MCF 10A (cell line): ENCODE measurements around the gene ITK. TPM values are rescaled to one million over a fixed set of nuclear protein-coding genes. Genes with fewer than 3 reads are reported as not detected.
A peak's percentile ranks its signal among the peaks of the same experiment; 100 is the strongest.
"Not testable (repeated sequence)": the region's sequence is repeated elsewhere in the genome, so short reads cannot be mapped to it uniquely, and the experiment has no call there.

Source experiments
- BruUV-seq: library from RNA; stranded (reverse); fragments of 400-500 nt; replicated peaks from 2 replicates; lab custom pipeline; 2021; lab: Mats Ljungman, UMichigan
- CTCF ChIA-PET: fragments of 300-600 bp; sonication (Branson Sonifier 250); formaldehyde crosslinking; extraction: SDS; loops from one replicate; lab custom pipeline; 2021; ENCODE audit warnings: antibody characterized with exemption, inconsistent platforms; lab: Yijun Ruan, JAX
- POLR2A ChIA-PET: fragments of 300-600, 350-650 bp; sonication (Branson Sonifier 250); formaldehyde crosslinking; extraction: SDS; loops from one replicate; lab custom pipeline; 2020; ENCODE audit warnings: antibody characterized with exemption, inconsistent platforms; lab: Yijun Ruan, JAX
- DNase-seq: peaks from one replicate; pipeline ENCODE4 v3.0.0-alpha.2; 2018; ENCODE audit not compliant: unreplicated experiment
- H3K27ac Mint-ChIP-seq: one replicate; pipeline ENCODE4 v1.8.0; 2022; ENCODE audit warnings: mild to moderate bottlenecking, low read depth, mixed read lengths; ENCODE audit not compliant: unreplicated experiment
- H3K27me3 Mint-ChIP-seq: one replicate; pipeline ENCODE4 v1.8.0; 2022; ENCODE audit warnings: mixed read lengths; ENCODE audit not compliant: insufficient read depth, unreplicated experiment
- H3K36me3 Mint-ChIP-seq: one replicate; pipeline ENCODE4 v1.8.0; 2022; ENCODE audit warnings: mild to moderate bottlenecking, moderate library complexity, mixed read lengths; ENCODE audit not compliant: insufficient read depth, unreplicated experiment
- H3K4me1 Mint-ChIP-seq: one replicate; pipeline ENCODE4 v1.8.0; 2022; ENCODE audit warnings: mixed read lengths; ENCODE audit not compliant: insufficient read depth, unreplicated experiment
- H3K4me3 Mint-ChIP-seq: one replicate; pipeline ENCODE4 v1.8.0; 2022; ENCODE audit warnings: mild to moderate bottlenecking, moderate library complexity, mixed read lengths; ENCODE audit not compliant: unreplicated experiment
- H3K9me3 Mint-ChIP-seq: one replicate; pipeline ENCODE4 v1.8.0; 2022; ENCODE audit warnings: mixed read lengths; ENCODE audit not compliant: unreplicated experiment
- intact Hi-C: fragments of 100-400 bp; cut with micrococcal nuclease; formaldehyde crosslinking; loops from 2 replicates; pipeline ENCODE4 v1.14.1; 2022
- total RNA-seq: library from RNA; stranded (reverse); gene quantifications from 2 replicates; pipeline ENCODE4 v1.2.3, GENCODE V29; 2022
- TF ChIP-seq, protein P1 (sequence below): fragments of 200-600 bp; IDR thresholded peaks from one replicate; pipeline ENCODE4 v1.8.0; 2022; ENCODE audit warnings: antibody characterized with exemption, mild to moderate bottlenecking; ENCODE audit not compliant: unreplicated experiment

Gene ITK
- total RNA-seq, 1 experiment from 2014 or later = not detected

- Mint-ChIP-seq H3K4me3 (no peak overlapping the region), H3K4me1 (no peaks in the 10 kb centered on the region), H3K9me3 (no peaks in the 10 kb centered on the region), H3K36me3 (no peaks in the 10 kb centered on the region), H3K27ac (no peak overlapping the region), H3K27me3 (peaks cover 18% of the 10 kb centered on the region)
- TF ChIP-seq, protein P1, sequence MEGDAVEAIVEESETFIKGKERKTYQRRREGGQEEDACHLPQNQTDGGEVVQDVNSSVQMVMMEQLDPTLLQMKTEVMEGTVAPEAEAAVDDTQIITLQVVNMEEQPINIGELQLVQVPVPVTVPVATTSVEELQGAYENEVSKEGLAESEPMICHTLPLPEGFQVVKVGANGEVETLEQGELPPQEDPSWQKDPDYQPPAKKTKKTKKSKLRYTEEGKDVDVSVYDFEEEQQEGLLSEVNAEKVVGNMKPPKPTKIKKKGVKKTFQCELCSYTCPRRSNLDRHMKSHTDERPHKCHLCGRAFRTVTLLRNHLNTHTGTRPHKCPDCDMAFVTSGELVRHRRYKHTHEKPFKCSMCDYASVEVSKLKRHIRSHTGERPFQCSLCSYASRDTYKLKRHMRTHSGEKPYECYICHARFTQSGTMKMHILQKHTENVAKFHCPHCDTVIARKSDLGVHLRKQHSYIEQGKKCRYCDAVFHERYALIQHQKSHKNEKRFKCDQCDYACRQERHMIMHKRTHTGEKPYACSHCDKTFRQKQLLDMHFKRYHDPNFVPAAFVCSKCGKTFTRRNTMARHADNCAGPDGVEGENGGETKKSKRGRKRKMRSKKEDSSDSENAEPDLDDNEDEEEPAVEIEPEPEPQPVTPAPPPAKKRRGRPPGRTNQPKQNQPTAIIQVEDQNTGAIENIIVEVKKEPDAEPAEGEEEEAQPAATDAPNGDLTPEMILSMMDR = no peak
- intact Hi-C loops = no loop called here
- CTCF ChIA-PET = interaction anchor here (0.5 to 0.7 kb wide), 2 partner anchors 374 to 1129 kb away, joined by 3 read pairs; no protein-coding TSS in a partner anchor
- BruUV-seq = no TSS peak
- POLR2A ChIA-PET = interaction anchor here (0.6 kb wide), 1 partner anchor 25 kb away, joined by 4 read pairs; no protein-coding TSS in a partner anchor
- no peak for DNase-seq
Measured at GRCh38 chr5:157203417-157203816, 22.8 kb downstream of the ITK start.

- ChIA-PET POLR2A (interaction anchor here (1.6 kb wide), 1 partner anchor 14 kb away, joined by 4 read pairs; no protein-coding TSS in a partner anchor), CTCF (interaction anchor here (0.6 to 1.3 kb wide), 4 partner anchors 9 to 321 kb away, joined by 3 to 4 read pairs (median 3); no protein-coding TSS in a partner anchor)
- no TSS peak for BruUV-seq
- H3K27ac Mint-ChIP-seq = no peak overlapping the region
- intact Hi-C loops = no loop called here
- H3K4me1 Mint-ChIP-seq = no peaks in the 10 kb centered on the region
- H3K36me3 Mint-ChIP-seq = no peaks in the 10 kb centered on the region
- TF ChIP-seq, protein P1 = no peak
- H3K9me3 Mint-ChIP-seq = no peaks in the 10 kb centered on the region
- DNase-seq = no peak
- no peak overlapping the region for H3K4me3 Mint-ChIP-seq
- peaks cover 7% of the 10 kb centered on the region for H3K27me3 Mint-ChIP-seq
Measured at GRCh38 chr5:157204765-157205164, 24.1 kb downstream of the ITK start.

DNA sequence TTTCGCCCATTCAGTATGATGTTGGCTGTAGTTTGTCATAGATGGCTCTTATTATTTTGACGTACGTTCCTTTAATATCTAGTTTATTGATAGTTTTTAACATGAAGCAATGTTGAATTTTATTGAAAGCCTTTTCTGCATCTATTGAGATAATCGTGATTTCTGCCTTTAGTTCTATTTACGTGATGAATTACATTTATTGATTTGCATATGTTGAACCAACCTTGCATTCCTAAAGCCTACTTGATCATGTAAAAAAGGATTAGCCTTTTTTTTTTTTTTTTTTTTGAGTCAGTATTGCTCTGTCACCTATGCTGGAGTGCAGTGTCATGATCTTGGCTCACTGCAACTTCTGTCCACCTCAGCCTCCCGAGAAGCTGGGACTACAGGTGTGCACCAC, 25.1 kb downstream of the ITK start:
- TF ChIP-seq, protein P1 = no peak
- no peaks in the 10 kb centered on the region for H3K9me3 Mint-ChIP-seq
- no peaks in the 10 kb centered on the region for H3K36me3 Mint-ChIP-seq
- ChIA-PET POLR2A (interaction anchor here (1.6 kb wide), 1 partner anchor 14 kb away, joined by 4 read pairs; no protein-coding TSS in a partner anchor), CTCF (interaction anchor here (1.1 to 1.7 kb wide), 3 partner anchors 10 to 47 kb away, joined by 3 read pairs; no protein-coding TSS in a partner anchor)
- H3K4me3 Mint-ChIP-seq = no peak overlapping the region
- peaks cover 2% of the 10 kb centered on the region for H3K4me1 Mint-ChIP-seq
- no peak overlapping the region for H3K27ac Mint-ChIP-seq
- no peak for DNase-seq
- intact Hi-C loops = no loop called here
- H3K27me3 Mint-ChIP-seq = no peaks in the 10 kb centered on the region
- no TSS peak for BruUV-seq

- H3K4me1 Mint-ChIP-seq, POLR2A ChIA-PET, H3K9me3 Mint-ChIP-seq, H3K27me3 Mint-ChIP-seq, H3K36me3 Mint-ChIP-seq, intact Hi-C loops, BruUV-seq, H3K4me3 Mint-ChIP-seq: not testable (repeated sequence)
- DNase-seq = peak; percentile 37
- H3K27ac Mint-ChIP-seq = peak overlapping the region; percentile 53
- CTCF ChIA-PET = interaction anchor here (0.6 kb wide), 1 partner anchor 44 kb away, joined by 3 read pairs; no protein-coding TSS in a partner anchor
Measured at GRCh38 chr5:157210652-157211051, 30.0 kb downstream of the ITK start.
